ENCODE data around the gene PSMC2.
"Not testable (repeated sequence)": the region's sequence is repeated elsewhere in the genome, so short reads cannot be mapped to it uniquely, and the experiment has no call there.

The PSMC2 gene

GRCh38 chr7:103379270-103379975 lies 32.0 kb downstream of the PSMC2 start:
- DNase-seq = no peak

GRCh38 chr7:103380395-103381191 lies 33.1 kb downstream of the PSMC2 start:
- DNase-seq = no peak

GRCh38 chr7:103381280-103382031 lies 34.0 kb downstream of the PSMC2 start:
- DNase-seq = no peak

- DNase-seq = no peak
Observed at GRCh38 chr7:103382032-103382402, 34.6 kb downstream of the PSMC2 start.

- no peak for DNase-seq
Observed at GRCh38 chr7:103387242-103387641, 39.8 kb downstream of the PSMC2 start.

GRCh38 chr7:103388469-103389140 lies 41.2 kb downstream of the PSMC2 start:
- DNase-seq = no peak

- no peak for DNase-seq
Observed at GRCh38 chr7:103389263-103389662, 41.8 kb downstream of the PSMC2 start.

GRCh38 chr7:103391150-103391549 lies 43.7 kb downstream of the PSMC2 start:
- DNase-seq = no peak

GRCh38 chr7:103391976-103392375 lies 44.5 kb downstream of the PSMC2 start:
- DNase-seq = no peak

- no peak for DNase-seq
Observed at GRCh38 chr7:103394566-103394965, 47.1 kb downstream of the PSMC2 start.

GRCh38 chr7:103395071-103395470 lies 47.6 kb downstream of the PSMC2 start:
- no peak for DNase-seq

- DNase-seq = no peak
Observed at GRCh38 chr7:103396471-103396870, 49.0 kb downstream of the PSMC2 start.

GRCh38 chr7:103398483-103399127 lies 51.2 kb downstream of the PSMC2 start:
- DNase-seq = no peak

GRCh38 chr7:103399687-103400086 lies 52.2 kb downstream of the PSMC2 start:
- DNase-seq = not testable (repeated sequence)

- DNase-seq = not testable (repeated sequence)
Observed at GRCh38 chr7:103405789-103406613, 58.6 kb downstream of the PSMC2 start.

- no peak for DNase-seq
Observed at GRCh38 chr7:103412151-103412550, 64.7 kb downstream of the PSMC2 start.

- no peak for DNase-seq
Observed at GRCh38 chr7:103413407-103413806, 66.0 kb downstream of the PSMC2 start.

GRCh38 chr7:103418241-103418640 lies 70.8 kb downstream of the PSMC2 start:
- no peak for DNase-seq

Data from eye (tissue), 1 donor.